ELF-1 (cell line): ENCODE results near the gene ZNF77.
A peak's percentile ranks its signal among the peaks of the same experiment; 100 is the strongest.
"Not testable (repeated sequence)": the region's sequence is repeated elsewhere in the genome, so short reads cannot be mapped to it uniquely, and the experiment has no call there.

Source experiments
- DNase-seq: peaks from one replicate; pipeline ENCODE4 v3.0.0-alpha.2; 2016; ENCODE audit warnings: low read depth, low spot score

Gene ZNF77

DNA sequence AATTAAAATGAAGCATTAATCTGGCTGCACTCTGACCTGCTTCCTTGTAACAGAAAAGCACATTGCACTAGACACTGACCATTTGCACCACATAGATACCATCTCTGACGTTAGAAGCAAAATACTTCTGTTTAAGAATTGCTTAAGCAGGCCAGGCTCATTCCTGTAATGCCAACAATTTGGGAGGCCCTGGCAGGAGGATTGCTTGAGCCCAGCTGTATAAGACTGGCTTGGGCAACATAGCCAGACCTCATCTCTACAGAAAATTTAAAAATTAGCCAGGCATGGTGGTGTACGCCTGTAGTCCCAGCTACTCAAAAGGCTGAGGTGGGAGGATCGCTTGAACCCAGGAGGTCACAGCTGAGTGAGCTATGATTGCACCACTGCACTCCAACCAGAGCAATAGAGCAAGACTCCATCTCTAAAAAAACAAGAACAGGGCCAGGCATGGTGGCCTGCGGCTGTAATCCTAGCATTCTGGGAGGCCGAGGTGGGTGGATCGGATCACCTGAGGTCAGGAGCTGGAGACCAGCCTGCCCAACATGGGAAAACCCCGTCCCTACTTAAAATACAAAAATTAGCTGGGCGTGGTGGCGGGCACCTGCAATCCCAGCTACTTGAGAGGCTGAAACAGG, 25.5 kb upstream of the ZNF77 start:
- no peak for DNase-seq

DNA sequence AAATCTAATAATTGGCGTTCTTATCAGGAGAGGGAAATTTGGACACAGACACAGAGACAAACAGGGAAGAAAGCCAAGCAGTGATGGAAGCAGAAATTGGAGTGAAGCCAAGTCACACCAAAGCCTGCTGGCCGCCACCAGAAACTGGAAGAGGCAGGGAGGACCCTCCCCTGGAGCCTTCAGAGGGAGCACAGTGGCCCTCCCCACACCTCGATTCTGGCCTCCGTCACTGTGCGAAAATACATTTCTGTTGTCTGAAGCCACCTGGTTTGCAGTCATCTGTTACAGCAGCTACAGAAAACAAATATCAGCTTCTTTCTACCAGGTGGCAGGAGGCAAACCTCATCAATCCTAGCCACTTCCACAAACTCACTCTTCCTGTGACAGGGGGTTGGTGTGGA, 24.3 kb upstream of the ZNF77 start:
- DNase-seq = no peak

DNA sequence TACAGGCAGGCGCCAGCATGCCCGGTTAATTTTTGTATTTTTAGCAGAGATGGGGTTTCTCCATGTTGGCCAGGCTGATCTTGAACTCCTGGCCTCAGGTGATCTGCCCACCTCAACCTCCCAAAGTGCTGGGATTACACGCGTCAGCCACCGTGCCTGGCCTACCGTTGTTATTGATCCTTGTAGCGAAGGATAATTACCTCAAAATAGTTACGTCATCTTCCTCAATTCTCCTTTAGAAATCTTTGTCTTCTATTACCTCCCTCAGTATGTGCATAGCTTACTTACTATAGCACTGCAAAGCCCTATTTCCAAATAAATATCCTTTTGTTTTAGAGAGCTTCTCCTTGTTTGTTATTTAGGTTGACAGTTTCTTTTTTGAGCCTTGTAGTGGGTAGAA, 23.2 kb upstream of the ZNF77 start:
- no peak for DNase-seq

DNA sequence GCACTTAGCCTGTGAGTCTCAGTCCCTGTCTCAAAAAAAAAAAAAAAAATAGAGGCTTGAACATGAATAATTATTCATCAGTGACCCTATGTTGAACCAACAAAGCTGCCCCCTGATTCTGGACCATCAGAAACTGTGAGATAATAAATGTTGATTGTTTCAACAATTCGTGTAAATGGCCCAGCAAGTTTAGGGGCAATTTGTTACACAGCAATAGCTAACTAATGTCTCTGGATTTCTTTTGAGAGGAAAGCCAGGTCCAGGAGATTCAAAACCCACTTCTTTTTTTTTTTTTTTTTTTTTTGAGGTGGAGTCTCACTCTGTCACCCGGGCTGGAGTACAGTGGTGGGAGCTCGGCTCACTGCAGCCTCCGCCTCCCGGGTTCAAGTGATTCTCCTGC, 20.1 kb upstream of the ZNF77 start:
- no peak for DNase-seq

DNA sequence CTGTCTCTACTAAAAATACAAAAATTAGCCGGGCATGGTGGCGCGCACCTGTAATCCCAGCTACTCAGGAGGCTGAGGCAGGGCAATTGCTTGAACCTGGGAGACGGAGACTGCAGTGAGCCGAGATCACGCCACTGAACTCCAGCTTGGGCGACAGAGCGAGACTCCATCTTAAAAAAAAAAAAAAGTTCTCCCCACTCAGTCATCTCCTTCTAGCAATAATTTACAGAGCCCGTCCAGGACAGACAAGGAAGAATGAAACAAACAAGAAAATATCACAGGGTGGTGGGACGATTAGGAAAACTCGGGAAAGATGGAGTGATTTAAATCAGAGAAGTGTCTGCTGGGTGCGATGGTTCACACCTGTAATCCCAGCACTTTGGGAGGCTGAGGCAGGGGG, 18.9 kb upstream of the ZNF77 start:
- DNase-seq = not testable (repeated sequence)

DNA sequence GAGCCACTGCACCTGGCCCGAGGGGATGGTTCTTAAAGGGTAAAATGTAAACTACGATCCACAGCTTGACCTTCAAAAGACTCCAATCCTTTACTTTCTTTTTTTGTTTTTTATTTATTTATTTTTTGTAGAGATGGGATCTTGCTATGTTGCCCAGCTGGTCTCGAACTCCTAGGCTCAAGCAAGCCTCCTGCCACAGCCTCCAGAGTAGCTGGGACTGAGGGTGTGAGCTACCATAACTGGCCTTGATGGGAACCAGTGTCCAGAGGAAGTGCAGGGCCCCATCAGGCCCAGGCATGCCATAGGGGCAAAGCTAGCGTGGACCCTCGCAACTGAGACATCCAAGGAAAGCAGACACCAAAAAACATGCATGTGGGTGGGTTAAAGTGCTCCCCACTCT, 18.4 kb upstream of the ZNF77 start:
- DNase-seq = no peak

DNA sequence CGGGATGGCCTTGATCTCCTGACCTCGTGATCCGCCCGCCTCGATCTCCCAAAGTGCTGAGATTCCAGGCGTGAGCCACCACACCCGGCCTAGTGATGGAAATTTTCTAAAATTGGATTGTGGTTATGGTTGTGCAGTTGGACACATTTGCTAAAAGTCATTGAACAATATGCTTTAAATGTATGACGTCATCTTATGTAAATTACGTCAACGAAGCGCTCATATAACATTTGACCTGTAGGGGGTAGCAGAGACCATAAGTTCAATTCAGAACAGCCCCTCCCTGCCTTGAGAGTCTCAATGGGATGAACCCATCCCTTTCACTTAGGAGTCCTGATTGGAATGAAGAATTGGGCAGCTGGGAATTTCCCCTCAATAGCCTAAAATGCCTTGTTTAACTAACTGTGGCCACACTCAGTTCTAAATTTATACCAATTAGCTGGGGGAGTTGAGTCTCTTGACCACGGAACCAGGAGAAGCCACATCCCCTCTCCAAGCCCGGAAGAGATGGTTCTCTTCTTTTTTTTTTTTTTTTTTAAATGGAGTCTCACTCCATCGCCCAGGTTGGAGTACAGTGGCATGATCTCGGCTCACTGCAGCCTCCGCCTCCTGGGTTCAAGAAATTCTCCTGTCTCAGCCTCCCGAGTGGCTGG, 17.4 kb upstream of the ZNF77 start:
- DNase-seq = peak; percentile 73

DNA sequence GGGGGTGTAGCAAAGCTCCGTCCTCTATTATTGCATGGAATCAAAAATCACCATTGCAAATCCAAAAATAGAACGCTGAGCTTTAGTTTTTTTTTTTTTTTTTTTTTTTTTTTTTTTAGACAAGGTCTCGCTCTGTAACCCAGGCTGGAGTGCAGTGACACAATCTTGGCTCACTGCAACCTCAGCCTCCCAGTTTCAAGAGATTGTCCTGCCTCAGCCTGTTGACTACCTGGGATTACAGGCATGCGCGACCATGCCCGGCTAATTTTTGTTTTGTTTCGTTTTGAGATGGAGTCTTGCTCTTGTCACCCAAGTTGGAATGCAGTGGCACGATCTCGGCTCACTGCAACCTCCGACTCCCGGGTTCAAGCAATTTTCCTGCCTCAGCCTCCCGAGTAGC, 15.3 kb upstream of the ZNF77 start:
- DNase-seq = no peak

DNA sequence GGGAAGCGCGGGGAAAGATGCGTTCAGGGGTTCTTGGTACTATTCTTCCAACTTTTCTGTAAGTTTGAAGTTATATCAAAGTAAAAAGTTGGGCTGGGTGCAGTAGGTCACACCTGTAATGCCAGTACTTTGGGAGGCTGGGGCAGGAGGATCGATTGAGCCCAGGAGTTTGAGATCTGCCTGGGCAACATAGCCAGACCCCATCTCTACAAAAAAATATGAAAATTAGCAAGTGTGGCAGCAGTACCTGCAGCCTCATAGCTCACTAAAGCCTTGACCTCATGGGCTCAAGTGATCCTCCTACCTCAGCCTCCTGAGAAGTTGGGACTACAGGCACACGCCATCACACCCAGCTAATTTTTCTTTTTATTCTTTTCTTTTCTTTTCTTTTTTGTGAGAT, 12.4 kb upstream of the ZNF77 start:
- DNase-seq = no peak

DNA sequence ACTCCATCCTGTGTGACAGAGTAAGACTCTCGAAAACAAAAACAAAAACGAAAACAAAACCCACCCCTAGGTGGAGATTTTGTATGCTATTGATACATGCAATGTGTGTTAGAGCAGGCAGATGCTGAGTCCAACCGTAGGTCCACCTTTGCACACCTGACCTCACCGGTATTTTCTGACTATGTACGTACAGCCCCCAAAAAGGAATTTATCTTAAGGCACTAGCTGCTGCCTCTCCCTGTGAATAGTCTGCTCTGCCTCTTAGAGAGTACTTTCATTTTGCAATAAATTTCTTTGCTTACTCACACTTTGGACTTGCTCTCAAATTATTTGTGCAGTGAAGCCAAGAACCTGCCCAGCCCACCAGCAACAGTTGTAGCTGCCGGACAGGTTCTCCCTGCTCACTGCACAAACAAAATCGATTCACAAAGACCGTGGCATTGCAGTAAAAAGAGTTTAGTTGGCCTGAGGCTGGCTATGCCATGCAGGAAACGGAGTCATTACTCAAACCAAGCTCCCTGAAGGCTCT, 8.2 kb upstream of the ZNF77 start:
- DNase-seq = peak; percentile 60

DNA sequence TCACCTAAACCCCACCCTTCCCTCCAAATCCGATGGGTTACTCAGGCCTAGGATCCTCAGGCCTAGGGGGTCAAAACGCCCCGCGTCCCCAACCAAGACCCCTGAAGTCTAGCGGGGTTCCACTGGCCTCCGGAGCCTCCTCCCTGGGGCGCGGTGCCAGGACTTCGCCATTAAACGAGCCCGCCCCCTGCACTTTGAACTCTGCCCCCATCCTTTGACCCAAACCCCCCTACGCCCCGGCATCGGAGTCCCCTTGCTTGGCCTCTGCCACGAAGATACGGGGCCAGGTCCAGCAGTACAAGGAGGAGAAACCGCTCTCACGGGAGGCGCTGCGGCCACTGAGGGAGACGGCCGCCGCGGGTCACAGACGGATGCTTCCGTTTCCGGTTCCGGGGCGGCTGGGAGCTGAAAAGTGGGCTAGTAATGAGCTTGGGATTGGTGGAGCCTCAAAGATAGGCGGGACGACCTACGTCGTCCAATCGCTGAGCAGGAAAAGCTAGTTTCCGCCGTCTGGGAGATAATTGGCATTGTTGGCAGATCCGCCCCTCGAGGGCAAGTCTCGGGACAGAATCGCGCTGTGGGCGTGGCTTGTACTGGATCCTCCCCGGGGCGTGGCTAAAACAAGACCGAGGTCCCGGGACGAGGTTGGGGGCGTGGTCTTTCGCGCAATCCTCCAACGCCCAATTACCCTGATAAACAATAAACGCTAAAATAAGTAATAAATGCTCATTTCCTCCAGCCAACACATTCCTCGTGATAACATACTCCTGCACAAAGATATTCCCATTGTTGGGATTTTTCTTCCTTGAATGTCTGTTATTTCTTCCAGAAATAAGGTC, 5.7 kb upstream of the ZNF77 start:
- peak; percentile 100 for DNase-seq

DNA sequence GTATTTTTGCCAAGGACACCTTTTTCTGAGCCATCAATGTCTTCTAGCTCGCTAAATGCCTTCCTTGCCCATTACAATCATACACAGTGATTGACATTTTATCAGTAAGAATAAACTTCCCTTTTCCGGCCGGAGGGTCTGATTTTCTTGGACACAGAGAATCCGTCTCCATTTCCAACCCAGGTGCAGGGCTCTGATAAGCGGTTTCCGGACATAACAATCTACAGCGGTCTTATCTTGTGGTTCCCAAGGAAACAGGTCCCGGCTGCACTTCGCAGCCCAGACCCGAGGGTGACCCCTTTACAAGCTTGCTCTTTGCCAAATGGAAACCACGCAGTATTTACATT, 5.1 kb upstream of the ZNF77 start:
- peak; percentile 41 for DNase-seq

DNA sequence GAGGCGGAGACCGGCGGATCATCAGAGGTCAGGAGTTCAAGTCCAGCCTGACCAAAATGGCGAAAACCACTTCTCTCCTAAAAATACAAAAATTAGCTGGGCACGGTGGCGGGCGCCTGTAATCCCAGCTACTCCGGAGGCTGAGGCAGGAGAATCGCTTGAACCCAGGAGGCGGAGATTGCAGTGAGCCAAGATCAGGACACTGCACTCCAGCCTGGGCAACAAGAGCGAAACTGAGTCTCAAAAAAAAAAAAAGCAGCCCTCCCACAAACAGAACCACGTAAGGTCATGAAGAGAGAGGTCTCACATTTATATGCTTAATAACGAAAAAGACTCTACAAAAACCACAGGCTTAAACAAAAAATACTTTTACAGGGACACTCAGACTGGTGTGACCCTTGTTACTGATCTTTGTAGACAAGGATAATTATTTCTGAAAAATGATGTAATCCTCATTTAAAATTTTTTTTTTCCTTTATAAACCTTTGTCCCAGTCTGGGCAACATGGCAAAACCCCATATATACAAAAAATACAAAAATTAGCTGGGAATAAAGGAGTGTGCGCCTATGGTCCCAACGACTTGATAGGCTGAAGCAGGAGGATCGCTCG, 909 bp upstream of the ZNF77 start:
- DNase-seq = no peak

DNA sequence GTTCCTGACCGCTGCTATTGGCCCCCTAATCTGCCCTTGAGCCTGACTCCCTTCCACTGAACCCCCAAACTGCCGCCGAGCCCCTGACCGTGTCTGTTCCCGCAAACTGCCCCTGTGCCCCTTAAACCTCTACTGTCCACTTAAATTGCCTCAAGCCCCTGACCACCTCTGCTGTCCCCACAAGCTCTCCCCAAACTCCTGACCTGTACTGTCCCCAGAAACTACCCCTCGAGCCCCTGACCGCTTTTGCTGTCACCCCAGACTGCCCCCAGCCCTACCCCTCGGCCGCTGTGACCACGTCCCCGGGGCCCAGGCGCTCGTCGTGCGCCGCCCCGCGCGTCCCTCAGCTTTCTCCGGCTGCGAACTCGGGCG, 382 bp downstream of the ZNF77 start:
- DNase-seq = no peak

DNA sequence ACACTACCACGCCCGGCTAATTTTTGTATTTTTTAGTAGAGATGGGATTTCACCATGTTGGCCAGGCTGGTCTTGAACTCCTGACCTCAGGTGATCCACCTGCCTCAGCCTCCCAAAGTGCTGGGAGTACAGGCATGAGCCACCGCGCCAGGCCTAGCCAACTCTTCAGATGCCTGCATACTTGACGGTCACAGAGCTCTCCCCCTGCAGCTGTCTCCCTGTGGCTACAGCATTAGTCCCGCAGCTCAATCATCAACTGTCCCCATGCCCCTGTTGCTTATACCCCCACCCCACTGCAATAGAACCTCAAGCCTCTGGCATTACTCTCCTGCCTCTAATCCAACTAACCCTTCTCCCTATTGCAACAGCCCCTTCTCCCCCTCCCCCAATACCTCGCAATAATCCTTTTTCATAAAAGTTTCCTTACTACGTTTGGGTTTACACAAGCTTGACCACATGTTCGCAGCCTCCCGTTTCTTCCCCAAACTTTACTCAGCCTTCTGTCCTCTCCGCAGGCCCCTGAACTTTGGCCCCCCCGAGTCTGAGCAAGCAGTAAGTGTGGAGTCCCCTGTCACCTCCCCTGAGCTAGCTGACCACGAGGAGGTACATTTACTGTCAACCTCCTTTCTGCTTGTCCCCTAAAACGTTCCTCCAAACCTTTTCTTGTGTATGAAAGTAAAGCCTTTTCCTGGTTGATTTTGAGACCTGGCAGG, 1.7 kb downstream of the ZNF77 start:
- DNase-seq = no peak

DNA sequence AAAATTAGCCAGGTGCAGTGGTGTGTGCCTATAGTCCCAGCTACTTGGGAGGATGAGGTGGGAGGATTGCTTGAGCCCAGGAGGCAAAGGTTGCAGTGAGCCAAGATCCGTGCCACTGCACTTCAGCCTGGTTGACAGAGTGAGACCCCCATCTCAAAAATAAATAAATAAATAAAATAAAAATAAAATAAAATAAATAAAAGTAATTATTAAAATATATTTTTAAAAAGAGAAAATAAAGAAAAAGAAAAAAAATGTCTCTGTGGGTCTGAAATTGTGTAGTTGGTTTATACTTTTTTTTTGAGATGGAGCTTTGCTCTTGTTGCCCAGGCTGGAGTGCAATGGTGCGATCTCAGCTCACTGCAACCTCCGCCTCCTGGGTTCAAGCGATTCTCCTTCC, 8.9 kb downstream of the ZNF77 start:
- DNase-seq = not testable (repeated sequence)

DNA sequence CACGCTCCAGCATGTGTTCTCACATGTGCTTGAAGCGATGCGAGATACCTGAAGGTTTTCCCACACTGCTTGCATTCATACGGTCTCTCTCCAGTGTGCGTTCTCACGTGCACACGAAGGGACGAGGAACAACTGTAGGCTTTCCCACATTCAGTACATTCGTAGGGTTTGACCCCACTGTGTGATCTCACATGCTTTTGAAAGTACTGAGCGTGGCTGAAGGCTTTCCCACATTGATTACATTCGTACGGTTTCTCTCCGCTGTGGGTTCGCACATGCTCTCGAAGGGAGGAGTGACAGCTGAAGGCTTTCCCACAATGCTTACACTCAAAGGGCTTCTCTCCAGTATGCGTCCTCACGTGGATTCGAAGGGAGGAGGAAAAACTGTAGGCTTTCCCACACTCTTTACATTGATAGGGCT, 11.3 kb downstream of the ZNF77 start:
- no peak for DNase-seq

DNA sequence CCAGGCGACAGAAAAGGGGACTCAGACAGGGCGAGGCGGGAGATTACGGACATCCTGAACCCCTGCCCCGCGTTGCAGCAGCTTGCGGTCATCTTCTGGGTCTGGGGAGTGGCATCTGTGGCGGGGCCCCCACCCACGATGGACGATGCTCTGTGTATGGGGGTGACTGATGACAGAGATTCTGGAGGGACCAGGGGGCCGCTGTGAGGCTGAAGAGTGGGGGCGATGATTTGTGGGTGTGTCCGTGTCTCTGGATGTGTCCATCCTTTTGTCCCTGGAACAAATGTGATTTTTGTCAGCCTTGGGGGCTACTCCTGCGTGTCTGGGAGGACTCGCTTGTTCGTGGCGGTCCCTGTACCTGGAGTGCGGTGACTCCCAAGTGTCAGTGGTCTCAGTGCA, 17.7 kb downstream of the ZNF77 start:
- DNase-seq = no peak

DNA sequence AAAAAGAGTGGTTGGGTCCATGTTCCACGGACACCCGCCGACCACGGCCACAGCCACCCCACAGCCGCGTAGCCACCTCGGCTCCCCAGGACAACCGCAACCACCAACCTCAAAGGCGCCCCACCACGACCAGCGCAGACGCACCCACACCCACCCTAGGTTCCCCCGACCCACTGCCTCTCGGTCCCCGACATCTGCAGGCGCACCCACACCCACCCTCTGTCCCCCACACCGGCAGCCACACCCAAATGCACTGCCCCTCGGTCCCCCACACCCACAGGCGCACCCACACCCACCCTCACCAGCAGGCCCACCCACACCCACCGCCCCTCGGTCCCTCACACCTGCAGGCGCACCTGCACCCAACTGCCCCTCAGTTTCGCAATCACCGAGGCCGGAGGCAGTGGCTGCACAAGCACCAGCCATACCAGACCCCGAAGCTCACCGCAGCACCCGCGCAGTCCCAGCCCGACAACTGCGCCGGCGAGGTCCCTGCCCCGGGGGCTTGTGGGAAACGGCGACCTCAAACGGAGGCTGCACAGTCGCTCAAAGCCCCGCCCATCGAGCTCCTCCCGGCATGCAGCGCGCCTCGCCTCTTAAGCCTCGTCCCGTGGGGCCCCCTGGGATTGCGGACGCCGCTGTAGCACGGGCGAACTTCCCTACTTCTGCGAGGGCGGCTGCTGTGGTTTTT, 18.3 kb downstream of the ZNF77 start:
- no peak for DNase-seq

DNA sequence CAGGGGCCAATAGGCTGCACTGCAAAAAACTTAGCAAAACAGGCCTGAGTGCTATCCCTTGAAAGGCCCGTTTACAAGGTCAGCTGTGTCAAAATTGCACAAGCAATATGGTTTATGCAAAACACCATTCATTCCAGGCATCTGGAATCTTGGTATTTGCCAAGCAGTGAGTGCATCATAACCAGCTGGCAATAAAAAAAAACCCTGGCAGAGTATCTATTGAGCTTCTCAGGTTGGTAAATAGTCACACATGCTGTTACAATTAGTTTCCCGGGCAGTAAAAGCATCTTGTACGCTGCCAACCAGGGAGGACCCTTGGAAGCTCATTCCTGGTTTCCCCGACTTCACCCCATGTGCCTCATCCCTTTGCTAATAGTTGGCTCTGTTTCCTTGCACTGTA, 21.3 kb downstream of the ZNF77 start:
- DNase-seq = no peak

DNA sequence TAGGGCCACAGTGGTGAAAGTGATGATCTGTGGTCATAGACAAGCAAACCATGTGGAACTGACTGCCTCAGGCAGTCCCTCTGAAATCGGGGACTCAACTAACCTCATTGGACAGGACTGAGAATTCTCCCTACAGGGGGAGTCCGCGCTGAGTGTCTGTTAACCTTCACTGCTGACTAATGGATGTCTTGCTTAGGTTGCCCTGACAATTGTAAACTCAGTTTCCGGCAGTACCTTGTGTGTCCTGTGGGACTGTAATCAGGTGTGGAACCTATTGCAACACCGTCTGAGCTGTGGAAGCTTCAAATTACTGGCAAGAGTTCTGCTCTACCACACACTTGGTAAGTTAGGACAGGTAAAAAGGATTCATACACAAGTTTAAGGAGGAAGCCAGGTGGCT, 21.8 kb downstream of the ZNF77 start:
- DNase-seq = peak; percentile 81
